Mesendoderm (in vitro differentiated cells): ENCODE measurements around the gene SEC24D.
A peak's percentile ranks its signal among the peaks of the same experiment; 100 is the strongest.

ENCODE experiments used
- DNase-seq: peaks from one replicate; pipeline ENCODE4 v3.0.0; 2013
- H2AK5ac ChIP-seq: 2 replicates; pipeline ENCODE4 v1.6.1; 2013; ENCODE audit warnings: low read length, inconsistent platforms
- H2BK120ac ChIP-seq: 2 replicates; pipeline ENCODE4 v1.6.1; 2013; ENCODE audit warnings: low read depth, mild to moderate bottlenecking, low read length, moderate library complexity, mixed read lengths
- H2BK15ac ChIP-seq: replicated peaks from 2 replicates; pipeline ENCODE4 v1.6.1; 2013; ENCODE audit warnings: low read depth, mild to moderate bottlenecking, moderate library complexity
- H2BK5ac ChIP-seq: 2 replicates; pipeline ENCODE4 v1.6.1; 2013; ENCODE audit warnings: low read length, inconsistent platforms
- H3K18ac ChIP-seq: 2 replicates; pipeline ENCODE4 v1.6.1; 2013; ENCODE audit warnings: mild to moderate bottlenecking, low read length, mixed read lengths
- H3K23ac ChIP-seq: one replicate; pipeline ENCODE4 v1.6.1; 2013; ENCODE audit warnings: low read length
- H3K27ac ChIP-seq: 2 replicates; pipeline ENCODE4 v1.5.1; 2013; ENCODE audit warnings: low read depth, mild to moderate bottlenecking, inconsistent platforms, low read length, moderate library complexity
- H3K27me3 ChIP-seq: 2 replicates; pipeline ENCODE4 v1.6.1; 2013; ENCODE audit warnings: low read length, control low read depth, mild to moderate bottlenecking, inconsistent platforms; ENCODE audit not compliant: insufficient read depth, poor library complexity
- H3K36me3 ChIP-seq: 2 replicates; pipeline ENCODE4 v1.6.1; 2013; ENCODE audit warnings: low read length, inconsistent platforms; ENCODE audit not compliant: control insufficient read depth, insufficient read depth
- H3K4ac ChIP-seq: one replicate; pipeline ENCODE4 v1.6.1; 2013; ENCODE audit warnings: low read depth, mild to moderate bottlenecking, low read length, moderate library complexity
- H3K4me1 ChIP-seq: 2 replicates; pipeline ENCODE4 v1.6.1; 2013; ENCODE audit warnings: low read depth, low read length, inconsistent platforms; ENCODE audit not compliant: control insufficient read depth
- H3K4me2 ChIP-seq: 2 replicates; pipeline ENCODE4 v1.6.1; 2013; ENCODE audit warnings: low read length
- H3K4me3 ChIP-seq: 2 replicates; pipeline ENCODE4 v1.5.1; 2013; ENCODE audit warnings: mild to moderate bottlenecking, low read length
- H3K56ac ChIP-seq: one replicate; pipeline ENCODE4 v1.6.1; 2013; ENCODE audit warnings: low read length
- H3K79me1 ChIP-seq: 2 replicates; pipeline ENCODE4 v1.6.1; 2013; ENCODE audit warnings: low read length, inconsistent platforms
- H3K79me2 ChIP-seq: 2 replicates; pipeline ENCODE4 v1.6.1; 2013; ENCODE audit warnings: mild to moderate bottlenecking, low read length; ENCODE audit not compliant: control insufficient read depth, insufficient read depth
- H3K9ac ChIP-seq: 2 replicates; pipeline ENCODE4 v1.6.1; 2013; ENCODE audit warnings: low read length, inconsistent platforms
- H4K5ac ChIP-seq: one replicate; pipeline ENCODE4 v1.6.1; 2013; ENCODE audit warnings: low read length
- H4K8ac ChIP-seq: one replicate; pipeline ENCODE4 v1.6.1; 2013; ENCODE audit warnings: low read depth, mild to moderate bottlenecking, control low read depth, low read length, moderate library complexity
- WGBS: extraction: QIAGEN DNeasy Blood & Tissue Kit; methylation state at CpG from one replicate; pipeline ENCODE4 v1.1.7; 2013; ENCODE audit warnings: low lambda C conversion rate, missing lambda C conversion rate; ENCODE audit not compliant: insufficient coverage; ENCODE audit errors: extremely low coverage; 5-methylcytosine and 5-hydroxymethylcytosine counted together

Gene SEC24D

GRCh38 chr4:118848901-118849300, 13.0 kb upstream of the SEC24D start:
- Histone ChIP-seq H2AK5ac (no peak overlapping the region), H3K18ac (no peak overlapping the region), H4K8ac (no peak overlapping the region), H3K9ac (no peak overlapping the region), H3K36me3 (no peaks in the 10 kb centered on the region), H2BK5ac (no peak overlapping the region), H3K79me1 (no peaks in the 10 kb centered on the region), H4K5ac (no peak overlapping the region), H3K56ac (no peak overlapping the region), H3K4me3 (no peak overlapping the region), H3K27me3 (no peaks in the 10 kb centered on the region), H2BK120ac (no peak overlapping the region), H3K4me2 (no peak overlapping the region), H3K79me2 (no peaks in the 10 kb centered on the region), H3K4me1 (peaks cover 5% of the 10 kb centered on the region), H3K23ac (no peak overlapping the region), H3K4ac (no peak overlapping the region), H2BK15ac (no peak overlapping the region), H3K27ac (no peak overlapping the region)
- DNase-seq = peak; percentile 79

GRCh38 chr4:118848242-118848641, 12.3 kb upstream of the SEC24D start:
- Histone ChIP-seq H2BK120ac (no peak overlapping the region), H3K23ac (no peak overlapping the region), H2AK5ac (no peak overlapping the region), H3K4me2 (no peak overlapping the region), H3K27me3 (no peaks in the 10 kb centered on the region), H2BK15ac (no peak overlapping the region), H4K8ac (no peak overlapping the region), H3K36me3 (no peaks in the 10 kb centered on the region), H3K56ac (no peak overlapping the region), H3K18ac (no peak overlapping the region), H3K27ac (no peak overlapping the region), H3K9ac (no peak overlapping the region), H3K4me3 (no peak overlapping the region), H3K79me1 (no peaks in the 10 kb centered on the region), H3K4me1 (peaks cover 2% of the 10 kb centered on the region), H2BK5ac (no peak overlapping the region), H3K79me2 (no peaks in the 10 kb centered on the region), H4K5ac (no peak overlapping the region), H3K4ac (no peak overlapping the region)
- no peak for DNase-seq
- WGBS = no CpG with 5 or more reads among the region's 7 CpGs

- no peak for DNase-seq
- no peak overlapping the region for H2BK120ac ChIP-seq
Observed at GRCh38 chr4:118846979-118847378, 11.1 kb upstream of the SEC24D start.

GRCh38 chr4:118845552-118846050, 9.7 kb upstream of the SEC24D start:
- Histone ChIP-seq H2BK120ac (no peak overlapping the region), H3K27me3 (no peaks in the 10 kb centered on the region), H3K23ac (no peak overlapping the region), H3K9ac (no peak overlapping the region), H2BK15ac (no peak overlapping the region), H3K4me3 (no peak overlapping the region), H3K18ac (no peak overlapping the region), H4K5ac (no peak overlapping the region), H3K4me1 (peaks cover 2% of the 10 kb centered on the region), H2BK5ac (no peak overlapping the region), H3K4me2 (no peak overlapping the region), H3K79me2 (no peaks in the 10 kb centered on the region), H3K4ac (no peak overlapping the region), H3K36me3 (no peaks in the 10 kb centered on the region), H2AK5ac (no peak overlapping the region), H3K56ac (no peak overlapping the region), H3K79me1 (no peaks in the 10 kb centered on the region), H3K27ac (no peak overlapping the region), H4K8ac (no peak overlapping the region)
- DNase-seq = no peak

More at GRCh38 chr4:118846979-118847378, 11.1 kb upstream of the SEC24D start:
- H3K79me1 ChIP-seq = no peaks in the 10 kb centered on the region
- H3K27me3 ChIP-seq = no peaks in the 10 kb centered on the region
- no peak overlapping the region for H3K4ac ChIP-seq
- peaks cover 2% of the 10 kb centered on the region for H3K4me1 ChIP-seq
- H3K36me3 ChIP-seq = no peaks in the 10 kb centered on the region
- no CpG with 5 or more reads among the region's 1 CpG for WGBS
- H3K4me2 ChIP-seq = no peak overlapping the region
- H4K8ac ChIP-seq = no peak overlapping the region
- no peak overlapping the region for H2BK15ac ChIP-seq
- H2AK5ac ChIP-seq = no peak overlapping the region
- no peaks in the 10 kb centered on the region for H3K79me2 ChIP-seq
- H3K9ac ChIP-seq = no peak overlapping the region
- no peak overlapping the region for H3K4me3 ChIP-seq
- H3K56ac ChIP-seq = no peak overlapping the region
- H2BK5ac ChIP-seq = no peak overlapping the region
- H4K5ac ChIP-seq = no peak overlapping the region
- H3K27ac ChIP-seq = no peak overlapping the region
- no peak overlapping the region for H3K18ac ChIP-seq
- no peak overlapping the region for H3K23ac ChIP-seq

GRCh38 chr4:118843237-118843636, 7.3 kb upstream of the SEC24D start:
- Histone ChIP-seq H3K79me1 (no peaks in the 10 kb centered on the region), H3K36me3 (no peaks in the 10 kb centered on the region), H3K23ac (no peak overlapping the region), H4K5ac (no peak overlapping the region), H3K4me3 (no peak overlapping the region), H3K4me2 (no peak overlapping the region), H2BK15ac (no peak overlapping the region), H3K79me2 (no peaks in the 10 kb centered on the region), H3K9ac (no peak overlapping the region), H3K27ac (no peak overlapping the region), H3K56ac (no peak overlapping the region), H3K4me1 (no peaks in the 10 kb centered on the region), H2AK5ac (no peak overlapping the region), H3K18ac (no peak overlapping the region), H3K27me3 (no peaks in the 10 kb centered on the region), H2BK120ac (no peak overlapping the region), H2BK5ac (no peak overlapping the region), H3K4ac (no peak overlapping the region), H4K8ac (no peak overlapping the region)
- WGBS = no CpG with 5 or more reads among the region's 6 CpGs
- DNase-seq = no peak

- no CpG with 5 or more reads among the region's 3 CpGs for WGBS
- H3K4ac ChIP-seq = no peak overlapping the region
- no peak overlapping the region for H2BK120ac ChIP-seq
- no peak overlapping the region for H4K5ac ChIP-seq
- no peaks in the 10 kb centered on the region for H3K79me1 ChIP-seq
- H2AK5ac ChIP-seq = no peak overlapping the region
- no peaks in the 10 kb centered on the region for H3K4me1 ChIP-seq
- H3K4me2 ChIP-seq = no peak overlapping the region
- H3K36me3 ChIP-seq = no peaks in the 10 kb centered on the region
- DNase-seq = no peak
- no peak overlapping the region for H2BK15ac ChIP-seq
- H3K23ac ChIP-seq = no peak overlapping the region
- no peaks in the 10 kb centered on the region for H3K27me3 ChIP-seq
- no peaks in the 10 kb centered on the region for H3K79me2 ChIP-seq
- no peak overlapping the region for H3K27ac ChIP-seq
- H3K9ac ChIP-seq = no peak overlapping the region
- no peak overlapping the region for H3K56ac ChIP-seq
- no peak overlapping the region for H2BK5ac ChIP-seq
- H4K8ac ChIP-seq = no peak overlapping the region
- H3K4me3 ChIP-seq = no peak overlapping the region
- H3K18ac ChIP-seq = no peak overlapping the region
Observed at GRCh38 chr4:118842055-118842454, 6.1 kb upstream of the SEC24D start.
